K562 (cell line): ENCODE measurements around the gene CNTN2. TPM values are rescaled to one million over a fixed set of nuclear protein-coding genes. Genes with fewer than 3 reads are reported as not detected.

Experiments used
- ATF1 ChIP-seq, 2 experiments: fragments of 450-650 bp in 1 of 2; IDR thresholded peaks; 2 replicates each; pipeline ENCODE4 v1.6.1; 2016; ENCODE audit warnings: missing compliant biosample characterization in 1 of 2, missing genetic modification characterization in 1 of 2
- DDX20 ChIP-seq: fragments of 450-650 bp; IDR thresholded peaks from 2 replicates; pipeline ENCODE4 v1.6.1; 2016; ENCODE audit warnings: missing genetic modification characterization, low read depth, mild to moderate bottlenecking, missing compliant biosample characterization, moderate library complexity
- DPF2 ChIP-seq: fragments of 450-650 bp; IDR thresholded peaks from 2 replicates; pipeline ENCODE4 v1.6.1; 2016
- ELF2 ChIP-seq: fragments of 250-450 bp; sonication (Bioruptor Pico); IDR thresholded peaks from 2 replicates; pipeline ENCODE4 v1.5.0; 2021; ENCODE audit warnings: mild to moderate bottlenecking
- HDAC8 ChIP-seq: fragments of 450-650 bp; IDR thresholded peaks from 2 replicates; pipeline ENCODE4 v1.6.1; 2016; ENCODE audit warnings: mild to moderate bottlenecking, missing genetic modification characterization, moderate library complexity, missing compliant biosample characterization
- JUND ChIP-seq, 2 experiments: IDR thresholded peaks; 2 replicates in 1 of 2; 3 replicates in 1 of 2; pipeline ENCODE4 v1.6.1; 2011; ENCODE audit warnings: borderline replicate concordance in 2 of 2, low read depth in 2 of 2, low read length in 2 of 2, improper control_type of control experiment in 1 of 2, missing biosample characterization in 1 of 2, missing genetic modification characterization in 1 of 2, missing genetic modification reagents in 1 of 2
- ZNF445 ChIP-seq: fragments of 250-450 bp; sonication (Bioruptor Pico); IDR thresholded peaks from 2 replicates; pipeline ENCODE4 v1.4.0; 2020; ENCODE audit warnings: low read depth, mild to moderate bottlenecking, moderate library complexity
- polyA plus RNA-seq, 8 experiments: library from polyadenylated mRNA; depleted of rRNA in 4 of 8; stranded (reverse) in 5 of 8; unstranded in 3 of 8; fragments of >200 nt; fragmentation: Nextera tagmentation in 2 of 8; fragmentation: Illumina TruSeq in 1 of 8; extraction: Ambion mirVana in 2 of 8; extraction: Trizol in 1 of 8; gene quantifications; 2 replicates each; pipeline versions ENCODE4 v1.2.1 to v1.2.3, GENCODE V29; 2011 to 2014; ENCODE audit warnings: inconsistent platforms in 1 of 8, missing spikeins in 1 of 8
- total RNA-seq, 7 experiments: library from RNA; depleted of rRNA in 6 of 7; stranded (reverse); fragments of >200 nt in 6 of 7; fragmentation: Illumina TruSeq in 2 of 7; extraction: Trizol in 2 of 7; gene quantifications; 2 replicates each; pipeline versions ENCODE4 v1.2.1 to v1.2.3, GENCODE V29; 2011 to 2021; ENCODE audit warnings: low replicate concordance in 1 of 7
- TF ChIP-seq, protein P1 (sequence below), 2 experiments: fragments of 450-650 bp in 1 of 2; sonication (generic) in 1 of 2; formaldehyde crosslinking in 1 of 2; IDR thresholded peaks; 2 replicates each; pipeline versions ENCODE4 v1.7.1 to v1.9.0; 2016 to 2022; ENCODE audit warnings: inconsistent platforms in 1 of 2, mild to moderate bottlenecking in 1 of 2, missing genetic modification reagents in 1 of 2
- TF ChIP-seq, protein P2 (sequence below): sonication (generic); formaldehyde crosslinking; IDR thresholded peaks from 2 replicates; pipeline ENCODE4 v1.8.0; 2022; ENCODE audit warnings: missing genetic modification reagents, mild to moderate bottlenecking, moderate library complexity, borderline replicate concordance

CNTN2 gene
- total and polyA plus RNA-seq, 9 of the 15 experiments (the other 6 are each of a cell fraction or from before 2014, with no cell fraction given) = not detected

DNA sequence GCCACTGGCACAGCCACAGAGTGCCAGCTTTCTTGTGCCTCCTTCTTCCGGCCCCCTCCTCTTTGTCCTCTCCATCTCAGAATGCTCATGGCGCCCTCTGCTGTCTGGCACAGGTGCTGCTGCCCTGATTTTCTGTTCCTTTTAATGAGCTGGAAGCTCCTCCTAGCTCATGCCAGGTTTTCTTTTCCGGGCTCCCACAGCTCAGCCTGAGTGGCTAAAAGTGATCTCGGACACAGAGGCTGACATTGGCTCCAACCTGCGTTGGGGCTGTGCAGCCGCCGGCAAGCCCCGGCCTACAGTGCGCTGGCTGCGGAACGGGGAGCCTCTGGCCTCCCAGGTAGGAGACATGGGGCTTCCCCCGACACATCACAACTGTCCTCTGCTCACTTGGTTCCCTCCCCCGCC lies 18.7 kb downstream of the CNTN2 start (continued):
- TF ChIP-seq, protein P1, sequence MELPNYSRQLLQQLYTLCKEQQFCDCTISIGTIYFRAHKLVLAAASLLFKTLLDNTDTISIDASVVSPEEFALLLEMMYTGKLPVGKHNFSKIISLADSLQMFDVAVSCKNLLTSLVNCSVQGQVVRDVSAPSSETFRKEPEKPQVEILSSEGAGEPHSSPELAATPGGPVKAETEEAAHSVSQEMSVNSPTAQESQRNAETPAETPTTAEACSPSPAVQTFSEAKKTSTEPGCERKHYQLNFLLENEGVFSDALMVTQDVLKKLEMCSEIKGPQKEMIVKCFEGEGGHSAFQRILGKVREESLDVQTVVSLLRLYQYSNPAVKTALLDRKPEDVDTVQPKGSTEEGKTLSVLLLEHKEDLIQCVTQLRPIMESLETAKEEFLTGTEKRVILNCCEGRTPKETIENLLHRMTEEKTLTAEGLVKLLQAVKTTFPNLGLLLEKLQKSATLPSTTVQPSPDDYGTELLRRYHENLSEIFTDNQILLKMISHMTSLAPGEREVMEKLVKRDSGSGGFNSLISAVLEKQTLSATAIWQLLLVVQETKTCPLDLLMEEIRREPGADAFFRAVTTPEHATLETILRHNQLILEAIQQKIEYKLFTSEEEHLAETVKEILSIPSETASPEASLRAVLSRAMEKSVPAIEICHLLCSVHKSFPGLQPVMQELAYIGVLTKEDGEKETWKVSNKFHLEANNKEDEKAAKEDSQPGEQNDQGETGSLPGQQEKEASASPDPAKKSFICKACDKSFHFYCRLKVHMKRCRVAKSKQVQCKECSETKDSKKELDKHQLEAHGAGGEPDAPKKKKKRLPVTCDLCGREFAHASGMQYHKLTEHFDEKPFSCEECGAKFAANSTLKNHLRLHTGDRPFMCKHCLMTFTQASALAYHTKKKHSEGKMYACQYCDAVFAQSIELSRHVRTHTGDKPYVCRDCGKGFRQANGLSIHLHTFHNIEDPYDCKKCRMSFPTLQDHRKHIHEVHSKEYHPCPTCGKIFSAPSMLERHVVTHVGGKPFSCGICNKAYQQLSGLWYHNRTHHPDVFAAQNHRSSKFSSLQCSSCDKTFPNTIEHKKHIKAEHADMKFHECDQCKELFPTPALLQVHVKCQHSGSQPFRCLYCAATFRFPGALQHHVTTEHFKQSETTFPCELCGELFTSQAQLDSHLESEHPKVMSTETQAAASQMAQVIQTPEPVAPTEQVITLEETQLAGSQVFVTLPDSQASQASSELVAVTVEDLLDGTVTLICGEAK (IDR thresholded peaks at IDR 0.05) = no peak
- TF ChIP-seq, protein P1 (CRISPR knock-in tag; IDR thresholded peaks at IDR 0.05) = no peak
- TF ChIP-seq DDX20 (tag) (no peak), DPF2 (no peak), ELF2 (CRISPR knock-in tag) (peak; percentile 41; the same call in 1 of the 2 replicates), JUND (IDR thresholded peaks at IDR 0.05; ENCODE audit: borderline replicate concordance, low read depth, low read length) (peak; percentile 45), JUND (tag; IDR thresholded peaks at IDR 0.05; ENCODE audit: borderline replicate concordance, low read depth, low read length) (no peak; the same call in 2 of the 3 replicates), ZNF445 (CRISPR knock-in tag) (no peak), HDAC8 (tag) (no peak), ATF1 (CRISPR knock-in tag; IDR thresholded peaks at IDR 0.05) (no peak), ATF1 (tag; IDR thresholded peaks at IDR 0.05) (0 out of 2 replicates have a peak, but pooled peaks have one; percentile 17)
- TF ChIP-seq, protein P2, sequence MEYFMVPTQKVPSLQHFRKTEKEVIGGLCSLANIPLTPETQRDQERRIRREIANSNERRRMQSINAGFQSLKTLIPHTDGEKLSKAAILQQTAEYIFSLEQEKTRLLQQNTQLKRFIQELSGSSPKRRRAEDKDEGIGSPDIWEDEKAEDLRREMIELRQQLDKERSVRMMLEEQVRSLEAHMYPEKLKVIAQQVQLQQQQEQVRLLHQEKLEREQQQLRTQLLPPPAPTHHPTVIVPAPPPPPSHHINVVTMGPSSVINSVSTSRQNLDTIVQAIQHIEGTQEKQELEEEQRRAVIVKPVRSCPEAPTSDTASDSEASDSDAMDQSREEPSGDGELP = no peak
